Adipose tissue (tissue), 3 donors: ENCODE data around the gene RNF157. TPM values are rescaled to one million over a fixed set of nuclear protein-coding genes. Genes with fewer than 3 reads are reported as not detected.
"Not testable (repeated sequence)": the region's sequence is repeated elsewhere in the genome, so short reads cannot be mapped to it uniquely, and the experiment has no call there.

Experiments
- H3K27ac ChIP-seq: one replicate; pipeline ENCODE4 v1.5.1; 2013; ENCODE audit warnings: low read depth, low read length
- WGBS, 3 donors: extraction: QIAGEN DNeasy Blood & Tissue Kit; methylation state at CpG; one replicate each; pipeline ENCODE4 v1.1.7; 2013; 5-methylcytosine and 5-hydroxymethylcytosine counted together
- polyA plus RNA-seq, 3 donors: library from polyadenylated mRNA; stranded (reverse); fragments of 200-250 nt; gene quantifications; one replicate each; pipeline ENCODE4 v1.2.3, GENCODE V29; 2013
- donor health status: healthy with polysubstance abuse.
- donor health status: Bipolar disorder and iron deficiency.
- donor health status: healthy.

RNF157 gene
- polyA plus RNA-seq, 3 donors, result 5.4 to 25.2 (median 12.3) TPM

DNA sequence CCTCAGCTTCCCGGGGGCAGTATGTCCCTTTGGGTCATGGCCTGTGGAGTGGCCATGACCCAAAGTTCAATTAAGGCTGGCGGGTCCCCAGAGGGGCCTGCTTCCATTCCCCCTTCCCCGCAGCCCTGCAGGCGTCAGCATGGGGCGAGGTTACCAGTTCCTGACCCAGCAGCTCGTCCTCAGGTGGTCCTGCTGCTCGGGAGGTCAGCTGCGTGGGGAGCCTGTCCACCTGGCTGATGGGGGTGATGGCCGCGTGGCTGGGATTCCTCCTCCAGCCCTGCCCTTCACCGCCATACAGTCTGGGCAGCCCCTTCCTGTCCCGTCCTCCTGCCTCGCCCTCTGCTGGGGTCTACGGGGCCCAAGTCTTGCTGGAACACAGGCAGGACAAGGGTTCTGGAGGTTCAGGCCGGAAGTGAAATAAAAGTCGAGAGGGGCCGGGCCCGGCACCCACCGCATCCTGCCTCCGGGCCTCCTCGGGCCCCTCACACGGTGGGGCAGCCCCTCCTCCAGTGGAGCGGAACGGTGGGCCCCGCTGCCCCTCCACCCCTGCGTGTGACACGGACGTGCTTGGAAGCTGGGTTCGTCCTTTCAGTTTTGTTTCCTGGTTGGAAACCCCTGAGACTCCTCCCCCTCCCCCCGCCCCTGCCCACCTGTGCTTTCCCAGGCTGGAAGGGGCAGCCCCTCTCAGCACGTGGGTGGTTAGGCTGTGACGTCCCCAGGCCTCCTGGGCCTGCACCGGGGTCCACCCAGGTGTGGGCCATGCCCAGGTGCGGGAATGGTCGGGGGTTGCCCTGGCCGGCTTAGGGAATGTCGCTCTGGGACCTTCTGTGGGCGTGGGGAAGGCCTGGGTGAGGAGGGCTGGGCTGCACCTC is 31.6 kb upstream of the RNF157 start:
- WGBS, 3 donors, result 7 to 11% (median 11%) methylated on average over 36 to 38 of the region's 38 CpGs
- no peak overlapping the region for H3K27ac ChIP-seq

DNA sequence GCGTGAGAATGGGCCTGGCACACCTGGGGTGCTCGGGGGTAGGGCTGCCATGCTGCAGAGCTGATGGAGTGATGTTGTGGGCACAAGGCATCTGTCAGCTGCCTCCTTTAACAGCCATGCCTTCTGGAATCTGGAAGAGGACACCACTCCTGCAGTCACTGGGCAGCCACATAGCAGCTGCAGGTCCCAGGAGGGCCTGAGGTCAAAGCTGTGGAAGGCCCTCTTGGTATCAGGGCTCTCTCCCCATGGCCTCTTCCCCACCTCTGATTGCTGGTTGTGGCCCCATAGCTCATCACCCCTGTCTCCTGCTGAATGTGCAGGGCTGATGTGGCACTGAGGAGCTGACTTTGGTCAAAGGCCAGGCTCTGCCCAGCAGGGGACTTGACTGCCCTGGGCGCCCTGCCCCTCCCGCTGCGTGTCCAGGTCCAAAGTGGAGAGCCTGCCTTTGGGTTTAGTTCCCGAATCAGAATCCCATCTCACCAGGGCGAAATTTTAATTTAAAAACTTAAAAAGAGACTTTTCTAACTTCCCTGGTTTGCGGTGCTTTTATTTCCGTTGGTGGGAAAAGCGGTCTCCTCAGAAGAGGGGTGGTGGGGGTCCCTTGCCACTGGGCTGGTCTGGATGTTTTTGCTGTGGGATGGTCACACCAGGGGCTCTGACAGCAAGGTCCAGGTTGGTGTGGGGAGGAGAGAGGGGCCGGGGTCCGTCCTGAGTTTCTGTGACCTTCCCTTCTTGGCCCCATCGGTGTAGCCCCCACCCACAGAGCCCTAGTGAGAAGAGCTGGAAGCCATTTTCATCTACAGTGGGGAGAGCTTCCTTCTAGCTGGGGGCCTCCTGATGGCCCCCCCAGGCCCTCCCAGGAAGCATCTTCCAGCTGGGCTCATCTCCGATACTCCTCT is 30.7 kb upstream of the RNF157 start:
- no peak overlapping the region for H3K27ac ChIP-seq

DNA sequence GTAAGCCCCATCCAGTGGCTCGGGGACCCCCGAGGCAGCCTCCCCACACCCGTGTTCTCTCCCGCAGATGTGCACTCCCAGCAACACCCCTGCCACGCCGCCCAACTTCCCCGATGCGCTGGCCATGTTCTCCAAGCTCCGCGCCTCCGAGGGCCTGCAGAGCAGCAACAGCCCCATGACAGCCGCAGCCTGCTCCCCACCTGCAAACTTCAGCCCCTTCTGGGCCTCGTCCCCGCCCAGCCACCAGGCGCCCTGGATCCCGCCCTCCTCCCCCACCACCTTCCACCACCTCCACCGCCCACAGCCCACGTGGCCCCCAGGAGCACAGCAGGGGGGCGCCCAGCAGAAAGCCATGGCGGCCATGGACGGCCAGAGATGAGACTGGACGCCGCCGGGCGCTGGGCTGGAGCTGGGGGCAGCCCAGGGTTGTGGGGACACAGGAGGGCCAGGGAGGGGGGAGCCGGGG is 29.9 kb upstream of the RNF157 start:
- WGBS, 3 donors, result 74 to 87% (median 84%) methylated on average over 25 to 26 of the region's 26 CpGs
- H3K27ac ChIP-seq, result no peak overlapping the region

More for the DNA sequence above, 30.7 kb upstream of the RNF157 start:
- WGBS, 3 donors, result 74 to 84% (median 78%) methylated on average over 14 of the region's 14 CpGs

DNA sequence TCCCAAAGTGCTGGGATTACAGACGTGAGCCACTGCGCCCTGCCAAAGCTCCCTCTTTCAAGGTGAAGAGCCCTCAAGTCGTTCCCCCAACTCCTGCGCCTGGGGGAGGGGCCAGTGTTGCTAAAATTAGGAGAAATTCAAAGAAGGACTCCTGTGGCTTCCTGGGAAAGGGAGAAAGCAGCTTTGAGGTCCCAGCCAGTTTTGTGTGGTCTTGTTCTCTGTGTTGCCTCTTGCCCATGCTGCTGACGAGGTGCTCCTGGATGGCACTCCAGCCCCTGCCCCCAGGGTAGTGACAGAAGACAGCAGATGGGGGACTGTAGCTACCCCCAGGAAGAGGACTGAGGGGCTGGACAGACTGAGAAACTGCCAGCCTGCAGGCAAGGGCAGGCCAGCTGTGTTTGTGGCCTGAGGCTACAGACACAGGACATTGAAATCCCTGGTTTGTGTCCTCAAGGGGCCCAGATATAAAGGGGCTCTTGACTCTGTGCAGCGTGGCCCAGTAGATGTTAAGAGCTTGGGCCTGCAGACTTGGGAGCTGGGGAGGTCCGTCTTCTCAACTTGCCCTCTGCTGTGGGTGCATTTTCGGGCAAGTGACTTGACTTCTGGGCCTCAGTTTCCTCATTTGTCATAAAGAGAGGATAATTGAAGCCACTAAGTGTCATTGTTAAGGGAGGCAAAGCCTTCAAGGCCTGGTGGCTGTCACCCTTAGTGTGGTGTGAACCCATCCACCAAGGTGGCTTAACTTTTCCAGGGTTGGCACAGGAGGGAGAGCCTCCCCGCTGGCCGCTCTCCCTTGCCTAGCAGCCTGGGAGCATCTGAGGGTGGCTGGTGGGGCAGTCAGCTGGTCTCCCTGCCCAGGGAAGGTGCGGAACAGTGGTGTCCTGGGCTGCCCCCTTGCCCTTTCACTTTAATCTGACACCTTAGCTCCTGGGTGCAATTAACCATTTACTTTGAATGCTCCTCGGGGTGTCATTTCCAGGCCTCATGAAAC is 29.0 kb upstream of the RNF157 start:
- 70 to 80% (median 79%) methylated on average over 12 of the region's 12 CpGs for WGBS, 3 donors
- H3K27ac ChIP-seq, result no peak overlapping the region

DNA sequence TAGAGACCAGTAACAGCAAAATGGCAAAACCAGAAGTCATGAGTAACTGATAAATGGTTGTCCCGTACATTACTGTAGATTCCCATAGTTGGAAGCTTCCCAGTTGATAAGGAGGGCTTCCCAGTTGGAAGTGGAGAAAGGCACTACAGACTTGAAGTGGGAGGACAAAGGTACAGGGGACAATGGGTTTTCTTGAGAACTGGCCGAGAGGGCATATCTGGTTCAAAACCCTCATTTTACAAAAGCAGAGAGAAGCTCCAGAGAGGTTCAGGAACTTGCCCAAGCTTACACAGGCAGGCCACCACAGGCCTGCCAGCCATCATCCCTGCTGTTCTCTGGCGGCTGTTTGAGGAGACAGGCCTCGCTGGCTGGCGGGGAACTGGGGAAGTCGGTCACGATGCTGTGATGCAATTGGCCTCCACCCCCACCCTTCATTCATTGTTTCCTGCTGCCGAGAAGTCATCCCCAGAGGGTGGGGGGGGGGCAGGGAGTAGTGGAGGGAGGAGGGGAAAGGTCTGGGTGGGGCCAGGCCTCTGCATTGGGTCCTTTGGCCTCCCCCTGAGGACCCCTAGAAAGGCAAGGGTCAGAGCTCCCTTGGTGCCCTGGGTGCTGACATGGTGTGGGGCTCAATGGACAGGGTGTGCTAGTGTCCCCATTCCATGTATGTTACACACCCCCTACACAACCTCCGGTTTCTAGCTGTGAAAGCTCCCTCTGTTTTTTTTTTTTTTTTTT is 27.9 kb upstream of the RNF157 start:
- WGBS, 3 donors, result 5 to 30% (median 17%) methylated on average over 8 to 9 of the region's 9 CpGs
- H3K27ac ChIP-seq, result no peak overlapping the region

DNA sequence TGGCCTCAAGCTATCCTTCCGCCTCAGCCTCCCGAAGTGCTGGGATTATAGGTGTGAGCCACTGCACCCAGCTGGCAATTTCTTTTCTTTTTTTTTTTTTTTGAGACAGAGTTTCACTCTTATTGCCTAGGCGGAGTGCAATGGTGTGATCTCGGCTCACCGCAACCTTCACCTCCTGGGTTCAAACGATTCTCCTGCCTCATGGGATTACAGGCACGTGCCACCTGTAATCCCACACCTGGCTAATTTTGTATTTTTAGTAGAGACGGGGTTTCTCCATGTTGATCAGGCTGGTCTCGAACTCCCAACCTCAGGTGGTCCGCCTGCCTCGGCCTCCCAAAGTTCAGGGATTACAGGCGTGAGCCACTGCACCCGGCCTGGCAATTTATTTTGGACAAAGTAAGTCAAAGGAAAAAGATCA is 27.3 kb upstream of the RNF157 start:
- not testable (repeated sequence) for H3K27ac ChIP-seq
- WGBS, 3 donors, result 77 to 87% (median 85%) methylated on average over 13 of the region's 13 CpGs

DNA sequence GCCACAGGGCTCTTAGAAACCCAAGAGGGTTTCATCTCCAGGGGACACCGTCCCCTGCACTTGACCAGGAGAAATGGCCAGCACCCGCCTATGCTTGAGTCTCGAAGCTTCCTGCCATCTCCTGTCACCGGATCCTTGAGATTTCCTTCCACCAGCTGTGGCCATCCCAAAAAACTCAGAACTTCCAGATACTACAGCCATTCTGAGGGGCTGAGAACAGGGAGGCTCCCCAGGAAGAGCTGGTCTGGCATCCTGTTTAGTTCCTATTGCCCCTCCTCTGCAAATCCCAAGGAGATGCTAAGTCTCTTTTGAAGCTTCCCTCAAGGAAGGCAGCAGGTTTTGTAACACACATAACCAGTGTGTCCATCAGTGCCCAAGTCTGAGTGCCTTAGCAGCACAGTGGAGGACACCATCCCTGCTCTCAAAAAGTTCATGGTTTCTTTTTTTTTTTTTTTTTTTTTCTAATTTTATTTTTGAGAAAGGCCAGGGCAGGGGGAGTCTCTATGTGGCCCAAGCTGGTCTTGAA is 26.8 kb upstream of the RNF157 start:
- 62 to 84% (median 67%) methylated on average over 4 of the region's 4 CpGs for WGBS, 3 donors
- H3K27ac ChIP-seq, result no peak overlapping the region

DNA sequence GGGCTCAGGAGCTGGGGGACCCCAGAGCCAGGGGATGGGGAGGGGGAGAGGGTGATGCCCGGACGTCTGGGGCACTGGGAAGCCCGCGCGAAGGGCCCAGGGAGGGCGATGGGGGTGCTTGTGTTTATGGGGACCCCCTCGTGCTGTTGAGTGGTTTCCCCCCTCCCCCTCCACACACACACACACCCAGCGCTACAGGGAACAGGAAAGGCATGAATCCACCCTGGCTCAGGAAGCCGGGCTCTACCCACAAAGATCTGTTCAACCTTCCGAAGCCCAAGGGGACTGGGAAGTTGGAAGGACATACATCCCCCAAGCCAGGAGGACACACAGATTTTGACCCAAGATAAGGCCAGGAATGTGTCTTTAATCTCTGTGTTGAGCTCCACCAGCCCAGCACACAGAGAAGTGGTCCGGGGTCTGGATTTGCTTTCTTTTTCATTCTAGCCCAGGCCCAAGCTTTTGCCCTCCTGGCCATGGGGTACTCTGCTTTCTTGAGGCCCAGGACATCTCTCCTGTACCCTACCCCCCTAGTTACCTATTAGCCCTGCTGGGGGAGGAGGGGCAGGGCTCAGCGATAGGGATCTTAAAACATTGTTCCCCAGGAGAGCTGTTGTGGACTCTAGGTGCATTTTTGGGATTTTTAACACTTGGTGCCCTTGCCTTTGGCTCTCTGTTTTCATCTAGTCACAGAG is 26.1 kb upstream of the RNF157 start:
- H3K27ac ChIP-seq, result no peak overlapping the region
- WGBS, 3 donors, result 3% methylated on average over 8 to 12 of the region's 12 CpGs

DNA sequence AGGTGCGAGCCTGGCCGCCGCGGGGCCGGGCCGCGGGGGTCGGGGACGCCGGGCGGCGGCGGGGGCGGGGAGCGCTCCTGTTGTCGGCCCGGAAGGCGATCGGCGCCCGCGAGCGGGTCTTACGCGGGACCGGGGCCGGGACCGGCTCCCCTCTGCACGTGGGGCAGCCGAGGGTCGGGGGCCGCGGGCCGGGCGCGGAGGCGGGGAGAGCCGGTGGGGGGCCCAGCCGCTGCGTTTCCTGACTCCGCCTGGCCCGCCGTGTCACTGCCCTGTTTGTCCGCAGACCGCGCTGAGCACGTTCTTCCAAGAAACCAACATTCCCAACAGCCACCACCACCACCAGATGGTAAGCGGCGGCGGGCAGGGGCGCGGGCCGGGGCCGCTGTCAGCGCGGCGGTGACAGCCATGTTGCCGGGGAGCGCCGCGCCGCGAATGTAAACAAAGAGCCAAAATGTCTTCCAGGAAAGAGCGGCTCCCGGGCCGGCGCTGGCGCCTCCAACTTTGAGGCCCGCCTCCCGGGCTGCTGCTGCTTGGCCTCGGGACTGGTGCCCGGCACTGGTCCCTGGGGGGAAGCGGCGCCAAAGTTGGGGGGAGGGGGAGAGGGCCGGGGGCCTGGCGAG is 25.4 kb upstream of the RNF157 start:
- no peak overlapping the region for H3K27ac ChIP-seq
- WGBS, 3 donors, result 0 to 2% (median 1%) methylated on average over 48 to 75 of the region's 76 CpGs

DNA sequence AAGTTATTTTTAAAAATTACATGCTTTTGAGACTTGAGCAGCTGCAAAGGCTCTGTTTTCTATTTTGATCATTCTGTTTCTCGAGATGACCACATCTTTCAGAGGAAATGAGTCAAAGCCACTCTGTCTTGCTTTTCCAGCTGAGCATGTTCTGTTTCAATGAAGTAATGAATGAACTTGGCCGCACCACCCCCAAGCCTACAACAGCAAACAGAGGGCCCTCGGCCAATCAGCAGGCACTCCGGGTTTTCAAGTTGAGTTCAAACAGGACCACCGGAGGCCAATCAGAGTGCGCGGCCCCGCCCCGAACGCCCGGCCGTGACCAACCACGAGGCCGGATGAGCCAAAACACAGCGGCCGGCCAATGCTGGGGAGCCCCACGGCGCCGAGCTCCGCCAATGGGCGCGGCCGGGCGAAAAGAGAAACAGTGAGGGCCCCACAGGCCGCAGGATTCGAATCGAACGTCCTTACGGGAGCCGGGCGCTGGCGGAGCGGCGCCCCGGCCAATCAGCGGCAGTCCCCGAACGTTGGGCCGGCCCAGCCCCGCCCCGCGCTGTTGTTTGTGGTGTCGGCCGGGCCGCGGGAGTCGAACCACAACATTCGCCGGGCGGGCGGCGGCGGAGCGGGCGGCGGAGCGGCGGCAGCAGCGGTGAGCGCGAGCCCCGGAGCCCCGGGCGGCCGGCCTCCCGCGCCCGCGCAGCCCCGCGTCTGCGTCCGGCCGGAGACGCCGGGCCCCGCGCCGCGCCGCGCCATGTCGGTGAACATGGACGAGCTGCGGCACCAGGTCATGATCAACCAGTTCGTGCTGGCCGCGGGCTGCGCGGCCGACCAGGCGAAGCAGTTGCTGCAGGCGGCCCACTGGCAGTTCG is 24.7 kb upstream of the RNF157 start, which contains the start of gene UBALD2:
Gene UBALD2 (plus strand): TSS at position 594 of the 869 bp plus-strand sequence. CDS start 158 bp downstream, at position 752.
- 0% methylated on average over 61 to 94 of the region's 94 CpGs for WGBS, 3 donors
- no peak within 1 kb of the TSS for H3K27ac ChIP-seq

DNA sequence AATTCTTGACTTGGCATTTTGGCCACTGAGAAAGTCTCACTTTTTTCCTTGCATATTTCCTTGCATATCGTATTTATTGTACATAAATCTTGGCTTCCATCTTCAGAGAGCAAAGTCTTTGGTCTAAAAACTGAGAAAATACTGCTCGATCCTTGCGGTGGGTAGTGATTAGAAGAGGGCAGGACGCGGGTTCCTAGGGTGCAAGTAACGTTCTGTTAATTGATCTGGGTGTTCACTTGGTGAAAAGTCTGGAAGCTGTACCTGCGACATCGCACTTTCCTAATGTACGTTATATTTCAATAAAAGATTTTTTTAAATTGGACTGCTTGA is 24.1 kb upstream of the RNF157 start:
- 36 to 44% (median 36%) methylated on average over 9 of the region's 9 CpGs for WGBS, 3 donors
- no peak overlapping the region for H3K27ac ChIP-seq

DNA sequence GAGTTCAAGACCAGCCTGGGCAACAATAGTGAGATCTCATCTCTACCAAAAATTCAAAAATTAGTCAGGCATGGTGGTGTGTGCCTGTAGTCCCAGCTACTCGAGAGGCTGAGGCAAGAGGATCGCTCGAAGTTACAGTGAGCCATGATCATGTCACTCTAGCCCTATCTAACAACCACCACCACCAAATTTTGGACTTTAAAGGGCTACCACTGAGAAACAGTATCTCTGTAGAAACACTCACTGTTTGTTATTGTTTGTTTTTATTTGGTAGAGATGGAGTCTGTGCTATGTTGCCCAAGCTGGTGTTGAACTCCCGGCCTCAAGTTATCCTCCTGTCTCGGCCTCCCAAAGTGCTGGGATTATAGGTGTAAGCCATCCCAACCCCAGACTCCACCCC is 23.6 kb upstream of the RNF157 start:
- 92 to 94% (median 94%) methylated on average over 5 of the region's 5 CpGs for WGBS, 3 donors
- no peak overlapping the region for H3K27ac ChIP-seq

DNA sequence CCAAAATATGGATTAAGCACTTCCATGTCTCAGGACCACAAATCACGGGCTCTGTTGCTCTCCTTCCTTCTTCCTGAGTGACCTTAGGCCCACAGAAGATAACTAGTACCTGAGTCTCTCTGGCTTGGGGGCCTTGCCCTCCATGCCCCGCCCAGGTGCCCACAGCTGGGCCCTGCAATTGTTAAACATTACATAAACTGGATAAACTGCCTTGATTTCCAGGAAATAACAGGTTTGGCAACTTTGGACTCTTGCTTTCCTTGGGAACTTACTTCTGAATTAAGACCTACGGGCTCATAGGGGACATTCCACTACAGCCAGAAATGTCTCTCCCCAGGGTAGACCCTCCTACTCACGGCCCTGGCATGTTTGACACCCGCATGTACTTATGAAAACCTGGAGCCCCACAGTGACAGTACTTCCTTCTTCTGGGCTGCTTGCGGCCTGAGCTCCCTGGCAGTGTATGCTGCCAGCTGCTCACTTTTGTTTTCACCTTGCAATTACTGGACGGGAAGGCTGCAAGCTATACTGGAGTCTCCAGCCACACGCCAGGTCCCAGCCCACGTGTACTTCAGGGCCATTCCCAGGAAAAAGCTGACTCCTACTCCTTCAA is 22.5 kb upstream of the RNF157 start:
- 27 to 50% (median 43%) methylated on average over 9 of the region's 9 CpGs for WGBS, 3 donors
- no peak overlapping the region for H3K27ac ChIP-seq

DNA sequence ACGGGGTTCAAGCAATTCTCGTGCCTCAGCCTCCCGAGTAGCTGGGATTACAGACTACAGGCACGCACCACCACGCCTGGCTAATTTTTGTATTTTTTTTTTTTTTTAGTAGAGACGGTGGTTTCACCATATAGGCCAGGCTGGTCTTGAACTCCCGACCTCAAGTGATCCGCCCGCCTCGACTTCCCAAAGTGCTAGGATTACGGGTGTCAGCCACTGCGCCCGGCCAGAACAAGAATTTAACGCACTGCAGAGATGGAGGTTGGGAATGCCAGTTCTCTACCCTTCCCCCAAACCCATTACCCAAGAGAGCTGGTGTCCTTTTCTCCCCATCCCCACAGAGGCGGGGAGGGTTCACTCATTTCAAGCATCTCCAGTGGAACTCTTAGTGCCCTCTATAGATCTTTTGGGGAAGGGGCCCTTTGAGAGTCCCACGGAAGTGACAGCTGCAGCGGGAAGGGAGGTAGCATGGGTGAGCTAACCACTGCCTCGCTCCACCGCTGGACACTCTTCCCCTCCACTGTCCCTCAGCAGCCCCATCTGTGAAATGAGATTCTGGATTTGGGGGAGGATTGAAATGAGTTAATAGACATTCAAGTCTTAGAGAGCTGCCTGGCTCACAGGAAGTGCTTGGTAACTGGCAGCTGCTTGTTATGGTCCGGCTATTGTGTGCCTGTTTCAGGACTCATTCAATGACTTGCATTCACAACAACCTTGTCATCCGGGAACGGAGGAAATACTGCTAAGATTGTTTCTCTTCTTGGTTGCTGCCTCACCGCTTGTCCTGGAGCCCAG is 21.3 kb upstream of the RNF157 start:
- no peak overlapping the region for H3K27ac ChIP-seq
- WGBS, 3 donors, result 75 to 85% (median 78%) methylated on average over 21 to 23 of the region's 23 CpGs
